ENCODE measurements around the gene TMEM41A.

DNA sequence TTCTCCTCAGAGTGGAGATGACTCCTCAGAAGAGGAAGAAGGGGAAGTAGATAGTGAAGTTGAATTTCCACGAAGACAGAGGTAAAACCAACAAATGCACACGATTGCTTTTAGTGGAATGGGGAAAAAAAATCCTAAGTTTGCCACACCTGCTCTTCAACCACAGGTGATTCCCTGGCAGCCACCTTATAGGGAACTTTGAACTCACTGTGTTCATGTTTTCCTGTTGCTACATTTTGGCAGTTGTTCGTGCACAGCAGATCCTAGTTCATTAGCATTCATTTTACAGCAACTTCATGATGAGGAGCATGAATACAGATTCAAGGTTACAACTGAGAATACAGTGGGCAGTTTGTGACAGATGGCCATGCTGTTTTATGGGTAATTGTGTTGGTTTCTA is 21.5 kb downstream of the TMEM41A start:
- TF ChIP-seq, protein P1, sequence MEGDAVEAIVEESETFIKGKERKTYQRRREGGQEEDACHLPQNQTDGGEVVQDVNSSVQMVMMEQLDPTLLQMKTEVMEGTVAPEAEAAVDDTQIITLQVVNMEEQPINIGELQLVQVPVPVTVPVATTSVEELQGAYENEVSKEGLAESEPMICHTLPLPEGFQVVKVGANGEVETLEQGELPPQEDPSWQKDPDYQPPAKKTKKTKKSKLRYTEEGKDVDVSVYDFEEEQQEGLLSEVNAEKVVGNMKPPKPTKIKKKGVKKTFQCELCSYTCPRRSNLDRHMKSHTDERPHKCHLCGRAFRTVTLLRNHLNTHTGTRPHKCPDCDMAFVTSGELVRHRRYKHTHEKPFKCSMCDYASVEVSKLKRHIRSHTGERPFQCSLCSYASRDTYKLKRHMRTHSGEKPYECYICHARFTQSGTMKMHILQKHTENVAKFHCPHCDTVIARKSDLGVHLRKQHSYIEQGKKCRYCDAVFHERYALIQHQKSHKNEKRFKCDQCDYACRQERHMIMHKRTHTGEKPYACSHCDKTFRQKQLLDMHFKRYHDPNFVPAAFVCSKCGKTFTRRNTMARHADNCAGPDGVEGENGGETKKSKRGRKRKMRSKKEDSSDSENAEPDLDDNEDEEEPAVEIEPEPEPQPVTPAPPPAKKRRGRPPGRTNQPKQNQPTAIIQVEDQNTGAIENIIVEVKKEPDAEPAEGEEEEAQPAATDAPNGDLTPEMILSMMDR (IDR thresholded peaks at IDR 0.05; ENCODE audit: low read length), result no peak
- no peak for TF ChIP-seq EZH2 (optimal IDR thresholded peaks at IDR 0.05; ENCODE audit: low read depth, low read length)
- TF ChIP-seq EZH2phosphoT487 (IDR thresholded peaks at IDR 0.05; ENCODE audit: low read length), result no peak

Measured in MM.1S (cell line).